Stimulated activated CD4-positive, alpha-beta T cell treated with anti-CD3 and anti-CD28 coated beads, Interleukin-12 subunit alpha, Interleukin-12 subunit beta, amount 100 ng/mL, for 4 hours (primary cell): Measurements from ENCODE around the gene DENND2D.

Experiments
- DNase-seq: peaks from one replicate; pipeline ENCODE4 v3.0.0-alpha.2; 2020

The DENND2D gene

DNA sequence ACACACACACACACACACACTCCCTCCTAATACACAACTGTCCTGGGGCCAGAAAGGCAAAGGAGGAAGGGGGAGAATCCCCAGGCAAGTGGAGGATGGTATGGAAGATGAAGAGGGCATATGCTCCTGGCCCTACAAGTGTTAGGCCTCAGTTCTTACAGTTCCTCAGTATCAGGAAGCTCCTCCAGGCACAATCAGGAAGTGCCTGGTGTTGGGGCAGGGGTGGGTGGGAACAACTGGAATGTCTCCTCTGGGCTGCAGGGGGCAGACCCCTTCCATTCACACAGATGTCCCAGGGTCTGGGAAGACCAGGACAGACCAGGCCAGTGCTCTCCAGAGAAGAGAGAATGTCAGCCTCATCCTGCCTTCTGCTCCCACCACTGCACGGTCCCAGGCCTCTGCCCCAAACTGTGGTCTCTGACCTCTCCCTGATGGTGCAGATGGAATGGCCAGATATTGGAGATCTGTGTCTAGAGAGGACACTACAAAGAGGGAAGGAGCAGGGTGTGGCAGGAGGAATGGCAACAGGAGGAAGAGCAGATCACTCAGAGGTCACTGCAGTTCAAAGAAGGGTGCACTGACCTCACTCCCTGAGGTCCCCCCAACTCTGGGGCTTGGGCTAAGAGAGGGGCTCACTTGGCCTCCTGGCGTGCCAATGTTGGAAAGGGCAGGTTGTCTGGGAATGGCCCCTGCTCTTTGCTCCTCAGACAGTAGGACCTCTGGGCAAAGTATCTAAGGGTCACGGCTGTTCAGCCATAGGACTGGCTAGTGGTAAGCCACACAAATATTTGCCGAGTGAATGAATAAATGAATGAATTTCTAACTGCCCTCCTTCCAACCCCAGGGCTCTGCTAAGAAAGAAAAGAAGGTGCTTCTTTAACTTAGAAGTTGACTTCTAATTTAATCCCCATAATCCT, 2.5 kb upstream of the DENND2D start:
- DNase-seq: no peak

DNA sequence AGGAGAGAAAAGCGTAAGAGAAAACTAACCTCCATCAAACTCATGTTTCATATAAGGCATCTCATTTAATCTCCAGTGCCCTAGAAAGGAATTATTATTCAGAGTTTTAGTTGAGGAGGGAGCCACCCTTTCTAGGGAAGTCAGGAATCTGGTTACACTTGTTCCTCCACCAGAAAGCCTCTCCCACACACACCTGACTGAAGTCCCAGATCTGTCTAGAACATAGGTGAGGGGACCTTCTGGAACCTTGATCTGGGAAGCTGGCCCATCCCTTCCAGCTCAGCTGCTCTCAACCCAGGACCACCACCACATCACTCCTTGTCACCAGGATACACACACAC, 1.9 kb upstream of the DENND2D start:
- no peak for DNase-seq

DNA sequence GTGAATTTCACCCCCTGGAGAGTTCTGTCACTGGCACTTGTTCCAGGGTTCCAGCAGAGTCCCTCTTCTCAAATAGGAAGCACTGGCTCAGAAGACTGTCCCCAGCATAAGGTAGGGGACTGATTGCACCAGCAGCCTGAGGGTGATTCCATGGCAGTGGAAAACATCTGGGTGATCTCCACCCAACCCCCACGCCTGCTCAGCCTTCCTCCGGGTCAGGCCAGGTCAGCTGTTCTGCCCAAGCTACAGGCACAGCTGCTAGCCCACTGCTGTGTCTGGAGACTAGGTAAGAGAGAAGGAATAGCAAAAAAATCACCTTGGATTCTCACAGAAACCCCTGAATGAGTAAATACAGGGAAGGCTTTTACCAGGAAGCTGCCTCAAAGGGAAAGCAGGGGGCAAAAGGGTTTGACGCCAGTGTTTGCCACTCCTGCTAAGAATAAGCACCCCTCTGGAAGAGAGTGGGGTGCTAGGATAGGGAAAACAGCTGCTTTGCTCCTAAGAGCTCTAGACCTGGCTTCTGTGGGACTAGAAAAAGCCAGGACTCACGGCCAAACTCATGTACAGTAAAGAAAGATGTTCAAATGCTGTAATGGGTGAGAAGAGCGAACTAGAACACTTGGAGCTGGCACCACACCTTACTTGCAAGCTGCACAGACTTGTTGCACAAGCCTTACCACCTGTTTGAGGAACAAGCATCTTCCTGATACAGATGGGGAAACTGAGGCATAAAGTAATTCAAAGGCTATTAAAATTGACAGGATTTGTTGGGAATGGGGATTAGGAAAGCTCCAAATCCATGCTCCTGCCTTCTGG, 1.0 kb upstream of the DENND2D start:
- DNase-seq: no peak

DNA sequence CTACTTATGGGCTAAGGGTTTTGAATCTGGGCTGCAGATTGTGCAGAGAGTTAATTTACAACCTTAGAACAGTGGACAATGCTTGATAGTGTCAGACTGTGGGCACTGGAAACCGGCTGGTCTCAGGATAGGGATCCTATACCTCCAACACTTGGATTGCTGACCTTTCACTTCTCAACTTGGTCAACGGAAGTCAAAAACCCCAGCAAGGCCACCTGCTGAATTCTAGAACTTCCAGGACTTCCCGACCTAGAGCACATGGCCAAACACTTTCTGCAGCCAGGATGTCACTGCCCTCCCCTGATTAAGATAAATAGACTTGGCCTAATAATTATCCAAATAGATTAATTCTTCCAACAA, 336 bp upstream of the DENND2D start:
- no peak for DNase-seq

DNA sequence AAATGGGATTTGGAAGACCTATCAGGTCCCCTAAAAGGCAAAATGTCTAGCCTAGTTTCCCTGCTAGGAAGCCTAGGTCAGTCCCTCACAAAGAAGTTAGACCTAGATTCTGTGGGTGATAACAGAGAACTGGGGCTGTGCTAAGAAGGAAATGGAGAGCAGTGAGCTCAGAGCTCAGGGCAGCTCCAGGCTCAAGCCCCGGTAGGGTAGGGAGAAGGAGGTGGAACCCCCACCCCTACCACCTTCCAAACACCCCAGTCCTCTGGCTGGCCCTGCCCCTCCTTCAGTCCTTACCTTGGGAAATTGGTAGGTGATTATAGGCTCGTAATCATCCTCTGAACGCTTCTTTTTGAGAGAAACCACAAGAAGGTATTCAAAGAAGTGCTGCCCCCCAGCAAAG, 1.1 kb downstream of the DENND2D start:
- DNase-seq: no peak

DNA sequence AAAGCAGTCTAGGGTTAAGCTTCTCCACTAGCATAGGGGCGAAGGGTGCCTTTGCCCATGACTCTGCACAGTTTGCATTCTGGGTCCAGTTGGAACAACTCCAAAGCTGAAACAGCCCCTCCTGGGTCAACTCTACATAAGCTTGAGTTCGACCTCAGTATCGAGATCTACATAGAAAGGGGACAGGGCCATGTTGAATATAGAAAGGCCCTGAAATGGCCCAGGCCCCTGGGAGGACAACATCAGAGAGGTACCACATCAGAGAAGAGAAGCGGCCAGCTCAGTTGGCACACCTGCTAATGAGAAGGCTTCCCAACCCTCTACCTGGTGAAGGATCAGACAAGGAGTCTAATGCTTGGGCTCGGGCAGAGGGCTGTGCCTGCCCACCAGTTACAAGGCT, 1.6 kb downstream of the DENND2D start:
- no peak for DNase-seq

DNA sequence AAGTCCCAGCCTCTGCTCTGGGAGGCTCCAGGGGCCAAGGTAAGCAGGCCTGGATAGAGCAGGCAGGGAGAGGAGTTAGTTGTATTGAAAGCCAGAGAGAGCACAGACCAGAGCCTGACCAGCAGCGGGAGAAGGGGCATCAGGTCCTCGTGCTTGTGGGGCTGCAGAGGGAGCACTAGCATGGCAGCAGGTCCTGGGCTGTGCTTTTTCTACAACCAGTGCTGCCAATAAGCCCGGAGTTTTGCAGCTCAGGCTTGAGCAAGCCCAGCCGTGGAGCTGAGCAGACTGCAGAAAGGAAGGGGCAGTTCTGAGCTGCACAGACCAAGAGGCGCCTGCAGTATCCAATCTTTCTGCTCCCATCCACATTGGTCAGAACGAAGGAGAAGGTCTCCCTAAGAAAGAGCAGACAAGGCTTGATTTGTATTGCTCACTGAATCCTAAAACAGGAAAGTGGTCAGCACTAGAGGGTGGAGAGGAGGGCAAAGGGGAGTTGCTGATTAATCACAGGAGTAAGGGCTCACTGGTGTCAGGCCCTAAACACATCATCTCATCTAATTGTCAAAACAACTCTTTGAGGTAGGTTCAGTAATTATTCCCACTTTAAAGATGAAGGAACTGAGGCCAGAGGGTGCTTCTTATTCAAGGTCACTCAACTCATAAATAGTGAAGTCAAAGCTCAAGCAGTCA, 2.7 kb downstream of the DENND2D start:
- peak; percentile 57 for DNase-seq

DNA sequence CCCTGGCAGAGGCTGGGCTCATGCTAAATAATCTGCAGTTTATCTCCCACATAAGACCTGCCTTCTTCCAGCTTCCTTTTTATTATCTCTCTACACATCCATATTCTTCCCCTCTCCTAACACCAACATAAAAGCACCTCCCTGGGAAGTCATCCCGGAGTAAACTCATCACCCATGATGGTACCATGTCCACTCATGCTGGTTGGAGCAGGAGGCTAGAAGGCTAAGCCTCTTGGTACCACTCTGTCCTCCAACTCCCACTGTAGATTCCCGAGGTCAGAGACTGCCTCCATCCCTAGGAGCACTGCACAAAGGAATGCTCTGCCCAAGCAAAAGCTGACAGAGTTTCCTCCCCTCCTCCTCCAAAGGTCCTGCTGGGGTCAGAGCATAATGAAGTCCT, 4.2 kb downstream of the DENND2D start:
- DNase-seq: no peak

DNA sequence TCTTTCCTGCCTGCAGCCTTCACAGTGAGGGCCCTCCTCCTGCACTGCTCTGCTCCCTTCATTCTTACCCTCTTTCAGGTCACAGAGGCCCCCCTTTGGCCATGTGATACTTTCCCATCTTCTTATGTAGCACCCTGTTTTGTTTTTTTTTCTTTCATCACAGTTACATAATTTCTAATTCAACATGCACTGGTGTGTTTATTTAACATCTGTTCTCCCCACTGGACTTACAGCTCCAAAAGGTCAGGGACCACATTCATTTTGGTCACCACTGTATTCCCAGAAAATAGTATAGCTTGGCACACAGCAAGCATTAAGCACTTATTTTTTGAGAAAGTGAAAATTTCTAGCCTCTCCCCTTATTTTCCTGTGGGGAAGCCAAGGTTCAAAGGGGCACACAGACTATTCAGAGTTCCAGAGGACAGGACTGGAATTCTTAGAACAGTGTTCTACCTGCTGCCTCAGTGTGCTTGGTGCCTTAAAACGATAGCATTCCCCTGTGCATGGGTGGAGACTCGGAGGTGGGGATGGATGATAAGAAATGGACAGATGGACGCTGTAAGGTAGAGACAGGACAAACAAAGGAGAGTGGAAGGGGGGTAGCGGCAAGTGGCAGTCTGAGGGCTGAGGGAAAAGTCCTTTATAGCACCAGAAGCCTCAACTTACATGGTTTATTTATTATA, 5.3 kb downstream of the DENND2D start:
- DNase-seq: no peak

DNA sequence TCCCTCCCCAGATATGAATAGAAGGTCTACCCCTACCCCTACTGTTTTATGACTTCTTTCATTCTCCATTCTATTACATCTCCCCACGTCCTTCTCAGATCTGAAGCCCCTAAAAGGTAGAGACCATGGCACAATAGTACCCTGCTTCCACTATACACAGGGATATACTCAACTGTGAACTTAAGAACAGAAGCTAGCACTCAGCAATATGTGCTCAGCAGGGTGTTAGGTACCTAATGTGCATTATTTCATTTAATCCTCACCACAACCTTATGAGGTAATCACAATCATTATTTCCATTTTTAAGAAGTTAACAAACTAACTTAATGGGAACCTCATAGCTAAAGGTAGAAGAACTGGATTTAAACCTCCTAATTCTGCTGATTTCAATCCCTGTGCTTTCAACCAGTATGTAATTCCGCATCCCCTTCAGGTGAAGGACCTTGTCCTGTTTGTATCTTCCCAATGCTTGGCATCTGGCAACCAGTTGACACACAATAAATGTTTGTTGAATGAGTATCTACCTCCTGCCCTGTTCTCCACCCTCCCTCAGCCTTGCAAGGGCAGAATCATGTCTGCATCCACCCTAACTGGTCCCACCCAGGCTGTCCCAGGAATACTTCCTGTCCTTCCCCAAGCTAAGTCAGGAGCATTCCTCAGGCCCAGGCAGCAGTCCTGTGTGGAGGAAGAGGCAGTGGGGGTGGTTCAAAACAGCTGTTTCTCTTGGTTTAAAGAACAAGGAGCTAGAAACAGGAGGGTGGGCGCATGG, 6.5 kb downstream of the DENND2D start:
- no peak for DNase-seq

DNA sequence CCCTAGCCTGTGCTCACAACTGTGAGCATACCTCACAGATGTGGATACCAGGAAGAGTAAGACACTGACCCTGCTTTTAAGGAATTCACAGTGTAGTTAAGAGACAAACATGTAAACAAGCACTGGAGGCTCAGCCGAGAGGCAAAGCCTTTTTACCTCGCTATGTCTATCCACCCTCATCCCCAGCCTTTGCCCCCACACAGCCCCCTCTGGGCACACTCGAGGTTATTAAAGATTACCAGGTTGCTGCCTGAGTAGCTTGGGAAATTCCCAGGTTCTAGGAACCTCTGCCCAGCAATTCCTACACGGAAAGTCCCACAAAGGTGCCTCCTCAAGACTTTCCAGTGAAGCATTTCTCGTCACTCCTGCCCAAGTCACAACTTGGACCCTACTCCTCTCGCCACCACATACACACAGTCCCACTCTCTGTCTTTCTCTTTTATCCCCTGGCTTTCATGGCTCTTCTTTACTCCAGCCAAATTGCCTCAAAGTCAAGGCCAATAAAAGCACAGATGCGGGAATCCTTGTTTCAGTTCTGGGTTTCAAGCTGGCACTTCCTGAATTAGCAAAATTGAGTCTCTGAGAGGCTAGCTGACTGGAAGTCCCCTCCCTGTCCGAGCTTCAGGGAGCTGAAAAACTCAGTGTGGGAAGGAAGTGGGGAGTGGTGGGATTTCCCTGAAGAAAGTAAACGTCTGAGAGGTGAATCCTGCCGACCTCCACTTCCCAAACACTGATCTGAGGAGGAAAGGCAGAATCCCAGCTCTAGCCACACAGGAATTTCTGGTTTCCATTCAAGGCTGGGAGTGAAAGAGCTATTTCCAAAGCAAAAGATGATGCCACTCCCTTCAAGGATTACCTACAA, 7.6 kb downstream of the DENND2D start:
- no peak for DNase-seq

DNA sequence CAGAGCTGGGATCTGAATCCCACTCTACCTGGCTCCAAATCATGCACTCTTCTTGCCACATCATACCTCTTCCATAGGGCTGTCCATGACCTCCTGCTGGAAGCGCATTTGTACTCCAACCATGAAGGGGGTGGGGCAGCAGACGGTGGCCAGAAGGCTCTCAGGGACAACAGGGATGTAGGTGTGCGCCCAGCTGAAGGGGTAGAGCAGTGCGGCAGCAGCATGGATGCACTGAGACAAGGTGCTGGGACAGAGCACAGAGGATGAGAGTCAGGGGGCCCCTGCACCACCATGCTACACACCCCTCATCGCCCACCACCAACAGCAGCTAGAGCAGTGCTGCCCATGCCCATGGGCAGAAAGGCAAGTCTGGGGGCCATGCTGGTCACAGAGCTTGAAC, 8.4 kb downstream of the DENND2D start:
- DNase-seq: no peak

DNA sequence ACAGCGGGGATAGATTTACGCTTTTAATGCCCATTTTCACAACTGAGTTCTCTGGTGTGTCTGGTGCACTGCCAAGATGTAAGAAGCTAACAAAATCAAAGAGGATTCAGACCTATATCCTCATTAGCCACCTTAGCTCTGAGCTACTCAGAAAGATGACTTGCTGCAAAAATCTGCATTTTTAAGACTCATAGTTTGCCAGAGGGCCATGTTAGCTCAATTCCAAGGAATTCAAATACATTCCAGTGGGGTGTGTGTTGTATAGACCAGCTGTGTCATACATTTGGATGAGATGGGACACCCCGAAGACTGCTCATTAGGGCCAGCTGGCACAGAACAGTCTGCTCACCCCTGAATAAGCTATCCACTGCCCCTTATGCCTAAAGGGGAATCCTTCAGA, 8.9 kb downstream of the DENND2D start:
- DNase-seq: no peak

DNA sequence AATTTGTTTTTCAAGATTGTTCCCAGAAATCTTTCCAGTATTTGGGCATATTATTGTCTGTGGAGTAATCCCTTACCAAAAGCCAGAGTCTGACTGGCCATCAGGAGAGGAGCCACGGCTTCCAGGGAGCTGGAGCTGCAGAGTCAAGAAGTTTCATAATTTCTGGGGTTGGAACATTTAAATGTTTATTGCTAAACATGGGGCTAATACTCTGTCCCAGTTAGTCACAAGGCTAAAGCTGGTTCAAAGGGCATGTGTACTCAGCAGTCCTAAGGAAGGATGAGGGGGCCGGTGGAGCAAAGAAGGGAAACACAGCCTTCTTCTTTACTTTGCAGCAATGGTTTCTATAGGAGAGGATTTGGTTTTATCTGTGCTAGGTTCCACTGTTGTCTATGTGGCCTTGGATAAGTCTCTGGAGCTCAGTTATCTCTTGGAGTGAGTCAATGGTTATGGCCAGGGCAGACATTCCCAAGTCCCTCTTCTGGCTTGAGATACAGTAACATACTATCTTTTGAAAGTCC, 9.5 kb downstream of the DENND2D start:
- DNase-seq: no peak

DNA sequence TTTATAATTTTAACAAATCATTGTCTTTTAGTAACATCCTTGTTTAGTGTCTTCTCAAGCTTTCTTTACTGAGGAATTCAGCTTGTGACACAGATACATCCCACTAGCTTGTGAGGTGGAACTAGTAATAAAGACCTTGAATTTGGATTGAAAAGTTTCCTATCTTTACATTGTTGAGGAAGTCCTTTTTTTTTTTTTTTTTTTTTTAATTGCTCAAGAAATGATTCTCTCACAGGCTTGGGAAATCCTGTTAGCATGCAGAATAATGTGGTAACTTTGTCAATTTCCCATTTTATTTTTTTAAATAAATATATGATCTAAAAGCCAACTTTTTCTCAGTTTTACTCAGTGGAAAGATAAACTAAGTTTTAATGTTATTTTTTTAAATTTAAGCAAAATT, 15.8 kb downstream of the DENND2D start:
- no peak for DNase-seq

DNA sequence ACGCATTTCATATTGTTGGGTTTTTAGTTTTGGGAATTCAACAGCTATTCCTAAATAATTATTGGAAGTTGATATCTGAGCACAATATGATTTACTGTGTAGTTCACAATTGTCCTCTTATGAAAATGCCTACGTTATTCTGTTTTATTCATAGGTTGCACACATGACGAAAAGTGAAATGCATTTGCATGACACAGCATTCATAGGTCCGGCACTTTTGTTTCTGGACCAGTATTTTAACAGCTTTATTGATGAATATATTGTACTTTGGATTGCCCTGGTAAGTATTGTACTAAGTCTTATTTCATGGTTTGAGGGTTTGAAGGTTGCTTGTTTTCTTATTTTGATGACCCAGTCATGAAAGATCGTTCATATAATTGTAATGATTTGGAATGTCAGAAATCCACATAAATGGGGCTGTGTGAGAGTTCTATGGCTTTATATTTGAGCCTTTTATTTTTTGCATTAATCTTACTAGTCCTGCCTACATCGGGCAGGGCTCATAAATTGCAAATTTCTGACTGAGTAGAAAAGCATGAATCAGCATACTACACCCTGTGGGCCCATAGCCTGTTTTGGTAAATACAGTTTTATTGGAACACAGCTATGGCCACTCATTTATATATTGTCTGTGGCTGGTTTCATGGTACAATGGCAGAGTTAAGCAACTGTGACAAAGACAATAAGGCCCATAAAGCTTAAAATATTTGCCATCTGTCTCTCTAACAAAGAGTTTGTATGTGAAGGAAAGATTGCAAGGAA, 17.0 kb downstream of the DENND2D start:
- no peak for DNase-seq

DNA sequence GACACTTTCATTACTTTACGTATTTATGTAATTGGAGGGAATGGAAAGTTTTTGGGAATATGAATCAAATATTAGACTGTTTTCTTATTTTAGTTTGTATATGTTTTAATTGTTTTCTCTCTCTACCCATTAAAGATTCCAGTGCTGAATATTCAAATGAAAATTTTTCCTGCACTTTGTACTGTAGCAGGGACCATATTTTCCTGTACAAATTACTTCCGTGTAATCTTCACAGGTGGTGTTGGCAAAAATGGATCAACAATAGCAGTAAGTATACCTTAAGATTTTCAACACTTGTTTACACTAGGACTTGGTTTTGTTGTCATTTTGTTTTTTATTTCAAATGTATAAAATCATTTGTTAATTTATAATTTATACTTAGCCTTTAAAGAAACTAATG, 18.4 kb downstream of the DENND2D start:
- DNase-seq: no peak

DNA sequence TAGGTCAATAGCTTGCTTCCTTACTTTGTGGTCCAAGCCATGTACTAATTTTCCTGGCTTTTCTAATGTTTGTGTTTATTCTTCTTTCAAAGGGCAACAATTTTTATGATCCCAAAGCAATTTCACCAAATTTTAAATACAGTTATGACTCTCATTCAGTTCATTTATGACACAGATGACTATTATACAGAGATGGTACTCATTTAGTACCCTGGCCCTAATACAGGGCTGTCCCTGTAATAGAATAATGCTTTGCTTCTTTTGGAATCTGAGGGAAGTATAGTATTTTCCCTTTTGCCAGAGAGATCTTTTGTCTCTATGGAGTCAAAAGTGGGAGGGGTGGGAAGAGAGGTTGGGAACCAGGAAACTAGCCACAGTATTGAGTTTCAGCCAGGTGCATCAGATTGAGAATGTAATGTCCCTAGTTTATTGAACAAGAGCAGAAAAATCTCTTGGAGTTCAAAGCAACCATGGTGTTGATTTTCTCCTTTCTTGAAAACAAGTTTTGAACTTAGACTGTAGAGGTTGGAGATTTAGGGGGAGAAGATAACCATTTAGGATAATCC, 20.4 kb downstream of the DENND2D start:
- no peak for DNase-seq

DNA sequence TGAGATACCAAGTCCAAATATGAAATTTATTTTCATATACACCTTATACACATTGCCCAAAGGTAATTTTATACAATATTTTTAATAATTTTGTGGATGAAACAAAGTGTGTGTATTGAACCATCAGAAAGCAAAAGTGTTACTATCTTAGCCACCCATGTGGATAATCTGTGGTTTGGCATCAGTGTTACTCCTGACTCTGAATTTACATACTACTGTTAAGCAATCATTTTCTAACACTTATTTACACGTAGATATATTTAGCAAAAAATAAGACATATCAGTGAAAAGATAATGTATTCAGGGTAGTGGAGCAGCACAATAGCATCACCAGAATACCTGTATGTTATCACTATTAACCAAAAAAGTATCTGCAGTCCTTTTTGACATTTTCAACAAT, 23.8 kb downstream of the DENND2D start:
- no peak for DNase-seq

DNA sequence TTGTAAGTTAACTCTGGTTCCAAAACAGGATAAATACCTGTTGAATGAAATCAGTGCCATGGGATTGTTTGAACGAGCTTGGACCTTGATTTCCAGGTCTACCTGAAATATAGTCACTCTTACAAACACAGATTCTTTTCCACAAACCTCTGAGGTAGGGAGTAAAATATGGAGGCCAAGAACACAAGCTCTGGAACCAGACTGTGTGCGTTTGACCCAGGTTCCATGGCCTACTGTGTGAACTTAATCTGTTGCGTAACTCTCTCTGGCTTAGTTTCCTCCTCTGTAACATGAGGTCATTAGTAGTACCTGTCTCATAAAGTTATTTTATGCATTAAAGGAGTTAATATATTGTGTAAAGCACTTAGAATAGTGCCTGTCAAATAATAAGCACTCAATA, 25.1 kb downstream of the DENND2D start:
- DNase-seq: no peak
